ENCODE measurements around the gene CDH23.

DNA sequence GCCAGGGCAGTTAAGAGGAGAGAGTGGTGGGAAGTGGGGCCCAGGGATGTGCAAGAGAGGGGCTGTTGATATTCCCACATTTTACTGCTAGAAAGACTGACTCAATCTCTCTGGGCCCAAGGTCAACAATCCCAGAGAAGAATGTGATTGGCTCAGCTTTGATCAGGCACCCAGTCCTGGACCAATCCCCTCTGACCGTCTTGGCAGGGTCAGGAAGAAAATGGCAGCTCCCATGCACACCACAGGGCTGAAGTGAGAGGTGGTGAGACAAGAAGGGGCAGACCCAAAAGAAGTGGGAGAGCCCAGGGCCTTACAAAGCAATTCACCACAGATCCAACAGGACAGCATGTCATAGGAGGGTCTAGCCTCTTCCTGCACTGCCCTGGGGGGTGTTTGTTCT, 326.1 kb downstream of the CDH23 start:
- TF ChIP-seq POLR2A (IDR thresholded peaks at IDR 0.05; ENCODE audit: low read depth) (no peak), POLR2AphosphoS5 (IDR thresholded peaks at IDR 0.05) (no peak)
- TF ChIP-seq, protein P1, sequence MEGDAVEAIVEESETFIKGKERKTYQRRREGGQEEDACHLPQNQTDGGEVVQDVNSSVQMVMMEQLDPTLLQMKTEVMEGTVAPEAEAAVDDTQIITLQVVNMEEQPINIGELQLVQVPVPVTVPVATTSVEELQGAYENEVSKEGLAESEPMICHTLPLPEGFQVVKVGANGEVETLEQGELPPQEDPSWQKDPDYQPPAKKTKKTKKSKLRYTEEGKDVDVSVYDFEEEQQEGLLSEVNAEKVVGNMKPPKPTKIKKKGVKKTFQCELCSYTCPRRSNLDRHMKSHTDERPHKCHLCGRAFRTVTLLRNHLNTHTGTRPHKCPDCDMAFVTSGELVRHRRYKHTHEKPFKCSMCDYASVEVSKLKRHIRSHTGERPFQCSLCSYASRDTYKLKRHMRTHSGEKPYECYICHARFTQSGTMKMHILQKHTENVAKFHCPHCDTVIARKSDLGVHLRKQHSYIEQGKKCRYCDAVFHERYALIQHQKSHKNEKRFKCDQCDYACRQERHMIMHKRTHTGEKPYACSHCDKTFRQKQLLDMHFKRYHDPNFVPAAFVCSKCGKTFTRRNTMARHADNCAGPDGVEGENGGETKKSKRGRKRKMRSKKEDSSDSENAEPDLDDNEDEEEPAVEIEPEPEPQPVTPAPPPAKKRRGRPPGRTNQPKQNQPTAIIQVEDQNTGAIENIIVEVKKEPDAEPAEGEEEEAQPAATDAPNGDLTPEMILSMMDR (IDR thresholded peaks at IDR 0.05) = no peak
